Measurements from ENCODE around the gene BRD9.

DNA sequence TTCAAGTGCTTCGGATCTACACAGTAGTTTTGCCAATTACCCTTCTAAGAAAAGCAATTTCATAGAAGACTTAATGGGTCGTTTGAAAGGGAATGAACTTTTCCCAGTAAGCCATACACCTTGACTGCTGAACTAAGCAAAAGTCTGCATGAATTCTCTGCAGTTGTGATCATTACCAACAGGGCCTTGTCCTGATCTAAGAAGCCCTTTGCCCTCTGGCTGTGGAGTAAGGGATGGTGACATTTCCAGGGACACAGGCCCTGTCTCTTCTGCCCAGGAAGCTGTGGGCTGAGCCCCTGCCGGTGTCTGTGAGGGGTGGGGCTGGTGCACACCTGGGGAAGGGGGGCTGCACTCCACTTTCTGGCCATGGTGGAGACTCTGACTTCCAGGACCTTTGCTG lies 72.4 kb downstream of the BRD9 start:
- no peak for TF ChIP-seq CTCF (optimal IDR thresholded peaks at IDR 0.05 in 1 of 3, IDR thresholded peaks at IDR 0.05 in 1 of 3, conservative IDR thresholded peaks at IDR 0.05 in 1 of 3; ENCODE audit: extremely low read depth in 1 of 3, insufficient read depth in 2 of 3, low read length in 3 of 3)
- TF ChIP-seq EZH2 (IDR thresholded peaks at IDR 0.05; ENCODE audit: low read length), result no peak
